WTC11 (cell line): ENCODE results near the gene SETX. TPM values are rescaled to one million over a fixed set of nuclear protein-coding genes. Genes with fewer than 3 reads are reported as not detected.

Experiments used
- ATAC-seq: fragments of 200-7000 bp; cut with Tn5 transposase; 2 replicates; pipeline ENCODE4 v1.10.0; 2021; ENCODE audit warnings: mild to moderate bottlenecking, moderate library complexity
- CTCF ChIA-PET: fragments of 300-600 bp; sonication (Branson Sonifier 250); formaldehyde crosslinking; loops from one replicate; lab custom pipeline; 2021; ENCODE audit warnings: antibody characterized with exemption; lab: Charles Lee
- POLR2A ChIA-PET: fragments of 350-600 bp; sonication (Branson Sonifier 250); formaldehyde crosslinking; loops from one replicate; lab custom pipeline; 2021; ENCODE audit warnings: antibody characterized with exemption; lab: Charles Lee
- DNase-seq: peaks from one replicate; pipeline ENCODE4 v3.0.0; 2021; ENCODE audit warnings: low spot score
- H3K27ac Mint-ChIP-seq: 2 replicates; pipeline ENCODE4 v1.8.0; 2021; ENCODE audit warnings: mixed read lengths
- H3K27me3 Mint-ChIP-seq: 2 replicates; pipeline ENCODE4 v1.8.0; 2021; ENCODE audit warnings: low read depth, mild to moderate bottlenecking, moderate library complexity, mixed read lengths
- H3K36me3 Mint-ChIP-seq: 2 replicates; pipeline ENCODE4 v1.8.0; 2021; ENCODE audit warnings: mixed read lengths
- H3K4me1 Mint-ChIP-seq: 2 replicates; pipeline ENCODE4 v1.8.0; 2022; ENCODE audit warnings: mixed read lengths
- H3K4me3 Mint-ChIP-seq: 2 replicates; pipeline ENCODE4 v1.8.0; 2021; ENCODE audit warnings: mild to moderate bottlenecking, moderate library complexity, mixed read lengths
- H3K9me3 Mint-ChIP-seq: 2 replicates; pipeline ENCODE4 v1.8.0; 2021; ENCODE audit warnings: mixed read lengths
- ARID4B ChIP-seq: sonication (generic); formaldehyde crosslinking; IDR thresholded peaks from 2 replicates; pipeline ENCODE4 v1.8.0; 2023; ENCODE audit warnings: missing genetic modification reagents, mild to moderate bottlenecking, borderline replicate concordance
- ATF2 ChIP-seq: sonication (generic); formaldehyde crosslinking; IDR thresholded peaks from 2 replicates; pipeline ENCODE4 v1.8.1; 2022; ENCODE audit warnings: low read depth, missing genetic modification reagents, borderline replicate concordance
- CREB1 ChIP-seq: sonication (generic); formaldehyde crosslinking; IDR thresholded peaks from 2 replicates; pipeline ENCODE4 v1.8.0; 2023; ENCODE audit warnings: mild to moderate bottlenecking, missing genetic modification reagents
- ELF4 ChIP-seq: sonication (generic); formaldehyde crosslinking; IDR thresholded peaks from 2 replicates; pipeline ENCODE4 v1.8.1; 2022; ENCODE audit warnings: low read depth, mild to moderate bottlenecking, moderate library complexity, missing genetic modification reagents
- FOXP4 ChIP-seq: sonication (generic); formaldehyde crosslinking; IDR thresholded peaks from 2 replicates; pipeline ENCODE4 v1.8.0; 2022; ENCODE audit warnings: mild to moderate bottlenecking, missing genetic modification reagents
- IRF2 ChIP-seq: sonication (generic); formaldehyde crosslinking; IDR thresholded peaks from 2 replicates; pipeline ENCODE4 v1.8.0; 2022; ENCODE audit warnings: low read depth, missing genetic modification reagents, borderline replicate concordance
- NR3C1 ChIP-seq: sonication (generic); formaldehyde crosslinking; conservative IDR thresholded peaks from 2 replicates; pipeline ENCODE4 v1.8.1; 2023; ENCODE audit warnings: low read depth, mild to moderate bottlenecking, missing genetic modification reagents
- SMAD4 ChIP-seq: sonication (generic); formaldehyde crosslinking; IDR thresholded peaks from 2 replicates; pipeline ENCODE4 v1.8.0; 2022; ENCODE audit warnings: mild to moderate bottlenecking, missing genetic modification reagents
- ZBTB21 ChIP-seq: sonication (generic); formaldehyde crosslinking; IDR thresholded peaks from 2 replicates; pipeline ENCODE4 v1.8.1; 2023; ENCODE audit warnings: mild to moderate bottlenecking, missing genetic modification reagents, borderline replicate concordance
- ZNF263 ChIP-seq: sonication (generic); formaldehyde crosslinking; IDR thresholded peaks from 2 replicates; pipeline ENCODE4 v1.8.1; 2022; ENCODE audit warnings: low read depth, mild to moderate bottlenecking, moderate library complexity, missing genetic modification reagents
- ZNF281 ChIP-seq: sonication (generic); formaldehyde crosslinking; IDR thresholded peaks from 2 replicates; pipeline ENCODE4 v1.8.0; 2023; ENCODE audit warnings: mild to moderate bottlenecking, missing genetic modification reagents
- ZNF317 ChIP-seq: sonication (generic); formaldehyde crosslinking; IDR thresholded peaks from 2 replicates; pipeline ENCODE4 v1.8.1; 2023; ENCODE audit warnings: low read depth, mild to moderate bottlenecking, moderate library complexity, missing genetic modification reagents, borderline replicate concordance
- ZNF423 ChIP-seq: fragments of 250-450 bp; sonication (Bioruptor Pico); IDR thresholded peaks from 2 replicates; pipeline ENCODE4 v2.1.2; 2022; ENCODE audit warnings: mild to moderate bottlenecking, moderate library complexity
- total RNA-seq: library from RNA; stranded (reverse); gene quantifications from 3 replicates; pipeline ENCODE4 v1.2.3, GENCODE V29; 2021
- TF ChIP-seq, protein P1 (sequence below): sonication (generic); formaldehyde crosslinking; IDR thresholded peaks from 2 replicates; pipeline ENCODE4 v1.8.1; 2022; ENCODE audit warnings: mild to moderate bottlenecking, moderate library complexity, missing genetic modification reagents
- TF ChIP-seq, protein P2 (sequence below): sonication (generic); formaldehyde crosslinking; IDR thresholded peaks from 2 replicates; pipeline ENCODE4 v1.8.1; 2023; ENCODE audit warnings: mild to moderate bottlenecking, moderate library complexity, missing genetic modification reagents

SETX gene
- total RNA-seq, 1 experiment from 2014 or later = 30.1 TPM

DNA sequence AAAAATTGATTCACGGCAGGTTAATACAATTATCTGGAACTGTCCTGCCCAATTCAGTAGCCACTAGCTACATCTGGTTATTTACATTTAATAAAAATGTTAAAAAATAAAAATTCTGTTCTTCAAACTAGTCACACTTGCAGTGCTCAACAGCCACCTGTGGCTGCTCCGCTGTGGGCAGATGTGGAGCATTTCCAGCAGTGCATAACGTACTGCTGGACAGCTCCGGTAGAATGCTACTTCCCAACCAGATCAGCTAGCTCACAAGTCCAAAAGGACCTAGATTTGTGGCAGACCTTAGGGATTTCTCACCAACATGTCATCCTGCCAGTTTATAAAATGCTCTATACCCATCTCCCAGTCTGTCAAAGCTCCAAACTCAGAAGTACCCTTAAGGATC is 42.8 kb downstream of the SETX start (continued):
- TF ChIP-seq, protein P1, sequence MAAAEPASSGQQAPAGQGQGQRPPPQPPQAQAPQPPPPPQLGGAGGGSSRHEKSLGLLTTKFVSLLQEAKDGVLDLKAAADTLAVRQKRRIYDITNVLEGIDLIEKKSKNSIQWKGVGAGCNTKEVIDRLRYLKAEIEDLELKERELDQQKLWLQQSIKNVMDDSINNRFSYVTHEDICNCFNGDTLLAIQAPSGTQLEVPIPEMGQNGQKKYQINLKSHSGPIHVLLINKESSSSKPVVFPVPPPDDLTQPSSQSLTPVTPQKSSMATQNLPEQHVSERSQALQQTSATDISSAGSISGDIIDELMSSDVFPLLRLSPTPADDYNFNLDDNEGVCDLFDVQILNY (CRISPR knock-in tag) = no peak
- TF ChIP-seq FOXP4 (CRISPR knock-in tag) (no peak), NR3C1 (CRISPR knock-in tag) (no peak), ZNF423 (CRISPR knock-in tag) (no peak)
- TF ChIP-seq, protein P2, sequence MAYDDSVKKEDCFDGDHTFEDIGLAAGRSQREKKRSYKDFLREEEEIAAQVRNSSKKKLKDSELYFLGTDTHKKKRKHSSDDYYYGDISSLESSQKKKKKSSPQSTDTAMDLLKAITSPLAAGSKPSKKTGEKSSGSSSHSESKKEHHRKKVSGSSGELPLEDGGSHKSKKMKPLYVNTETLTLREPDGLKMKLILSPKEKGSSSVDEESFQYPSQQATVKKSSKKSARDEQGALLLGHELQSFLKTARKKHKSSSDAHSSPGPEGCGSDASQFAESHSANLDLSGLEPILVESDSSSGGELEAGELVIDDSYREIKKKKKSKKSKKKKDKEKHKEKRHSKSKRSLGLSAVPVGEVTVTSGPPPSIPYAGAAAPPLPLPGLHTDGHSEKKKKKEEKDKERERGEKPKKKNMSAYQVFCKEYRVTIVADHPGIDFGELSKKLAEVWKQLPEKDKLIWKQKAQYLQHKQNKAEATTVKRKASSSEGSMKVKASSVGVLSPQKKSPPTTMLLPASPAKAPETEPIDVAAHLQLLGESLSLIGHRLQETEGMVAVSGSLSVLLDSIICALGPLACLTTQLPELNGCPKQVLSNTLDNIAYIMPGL (CRISPR knock-in tag) = no peak

DNA sequence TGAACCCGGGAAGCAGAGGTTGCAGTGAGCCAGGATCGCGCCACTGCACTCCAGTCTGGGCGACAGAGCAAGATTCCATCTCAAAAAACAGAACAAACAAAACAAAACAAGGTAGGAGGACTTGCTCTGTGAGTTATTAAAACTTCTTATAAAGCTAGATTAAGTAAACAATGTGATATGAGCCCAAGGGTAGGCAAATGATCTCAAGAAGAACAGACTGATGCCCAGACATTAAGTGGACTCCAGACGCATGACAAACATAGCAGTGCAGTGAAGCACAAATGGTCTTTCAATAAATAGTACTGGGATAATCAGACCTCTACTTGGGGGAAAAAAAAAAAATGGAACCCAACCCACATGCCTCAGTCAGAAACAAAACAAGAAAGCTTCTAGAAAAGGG is 45.7 kb downstream of the SETX start:
- Mint-ChIP-seq H3K36me3 (peaks cover 58% of the 10 kb centered on the region), H3K27me3 (no peaks in the 10 kb centered on the region), H3K4me3 (no peak overlapping the region), H3K27ac (no peak overlapping the region), H3K9me3 (no peaks in the 10 kb centered on the region), H3K4me1 (no peaks in the 10 kb centered on the region)
- ATAC-seq (no peak), DNase-seq (no peak)
- TF ChIP-seq ZNF263 (CRISPR knock-in tag) (no peak), CREB1 (CRISPR knock-in tag) (no peak)
- ChIA-PET POLR2A (no interaction called here), CTCF (no interaction called here)

- Mint-ChIP-seq H3K4me3 (no peak overlapping the region), H3K9me3 (no peaks in the 10 kb centered on the region), H3K36me3 (peaks cover 49% of the 10 kb centered on the region), H3K27me3 (no peaks in the 10 kb centered on the region), H3K27ac (no peak overlapping the region; the same call in 1 of the 2 replicates), H3K4me1 (peaks cover 12% of the 10 kb centered on the region)
- POLR2A ChIA-PET = no interaction called here
- no peak for ATAC-seq
- TF ChIP-seq IRF2 (CRISPR knock-in tag) (no peak), ZNF281 (no peak), ELF4 (CRISPR knock-in tag) (no peak), ARID4B (no peak), ZBTB21 (CRISPR knock-in tag) (no peak), ZNF317 (CRISPR knock-in tag) (no peak), SMAD4 (CRISPR knock-in tag) (no peak), ATF2 (CRISPR knock-in tag) (no peak)
- CTCF ChIA-PET = interaction anchor here (0.6 to 0.7 kb wide), 2 partner anchors 87 to 352 kb away, joined by 3 read pairs; no protein-coding TSS in a partner anchor
- DNase-seq = no peak
Observed at GRCh38 chr9:132301521-132301920, 53.3 kb downstream of the SETX start.
